Neural cell (in vitro differentiated cells): Measurements from ENCODE around the gene SH3PXD2B.

Source experiments
- POLR2AphosphoS5 ChIP-seq: IDR thresholded peaks from 2 replicates; pipeline ENCODE4 v1.6.1; 2012
- REST ChIP-seq: IDR thresholded peaks from 2 replicates; pipeline ENCODE4 v1.6.1; 2012; ENCODE audit warnings: borderline replicate concordance
- TF ChIP-seq, protein P1 (sequence below): fragments of 450-650 bp; IDR thresholded peaks from 2 replicates; pipeline ENCODE4 v1.5.1; 2014; ENCODE audit warnings: antibody characterized with exemption, mild to moderate bottlenecking, moderate library complexity; ENCODE audit not compliant: poor library complexity, severe bottlenecking

GRCh38 chr5:172446336-172447051 is 7.8 kb downstream of the SH3PXD2B start:
- TF ChIP-seq POLR2AphosphoS5 (no peak), REST (no peak)
- TF ChIP-seq, protein P1, sequence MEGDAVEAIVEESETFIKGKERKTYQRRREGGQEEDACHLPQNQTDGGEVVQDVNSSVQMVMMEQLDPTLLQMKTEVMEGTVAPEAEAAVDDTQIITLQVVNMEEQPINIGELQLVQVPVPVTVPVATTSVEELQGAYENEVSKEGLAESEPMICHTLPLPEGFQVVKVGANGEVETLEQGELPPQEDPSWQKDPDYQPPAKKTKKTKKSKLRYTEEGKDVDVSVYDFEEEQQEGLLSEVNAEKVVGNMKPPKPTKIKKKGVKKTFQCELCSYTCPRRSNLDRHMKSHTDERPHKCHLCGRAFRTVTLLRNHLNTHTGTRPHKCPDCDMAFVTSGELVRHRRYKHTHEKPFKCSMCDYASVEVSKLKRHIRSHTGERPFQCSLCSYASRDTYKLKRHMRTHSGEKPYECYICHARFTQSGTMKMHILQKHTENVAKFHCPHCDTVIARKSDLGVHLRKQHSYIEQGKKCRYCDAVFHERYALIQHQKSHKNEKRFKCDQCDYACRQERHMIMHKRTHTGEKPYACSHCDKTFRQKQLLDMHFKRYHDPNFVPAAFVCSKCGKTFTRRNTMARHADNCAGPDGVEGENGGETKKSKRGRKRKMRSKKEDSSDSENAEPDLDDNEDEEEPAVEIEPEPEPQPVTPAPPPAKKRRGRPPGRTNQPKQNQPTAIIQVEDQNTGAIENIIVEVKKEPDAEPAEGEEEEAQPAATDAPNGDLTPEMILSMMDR: no peak
